GM19438 (cell line): ENCODE results near the gene U2AF1L4.

Experiments
- ATAC-seq: cut with Tn5 transposase; IDR thresholded peaks from one replicate; pipeline ENCODE4 v1.9.1; 2021; ENCODE audit warnings: low read depth; ENCODE audit not compliant: unreplicated experiment

U2AF1L4 gene

DNA sequence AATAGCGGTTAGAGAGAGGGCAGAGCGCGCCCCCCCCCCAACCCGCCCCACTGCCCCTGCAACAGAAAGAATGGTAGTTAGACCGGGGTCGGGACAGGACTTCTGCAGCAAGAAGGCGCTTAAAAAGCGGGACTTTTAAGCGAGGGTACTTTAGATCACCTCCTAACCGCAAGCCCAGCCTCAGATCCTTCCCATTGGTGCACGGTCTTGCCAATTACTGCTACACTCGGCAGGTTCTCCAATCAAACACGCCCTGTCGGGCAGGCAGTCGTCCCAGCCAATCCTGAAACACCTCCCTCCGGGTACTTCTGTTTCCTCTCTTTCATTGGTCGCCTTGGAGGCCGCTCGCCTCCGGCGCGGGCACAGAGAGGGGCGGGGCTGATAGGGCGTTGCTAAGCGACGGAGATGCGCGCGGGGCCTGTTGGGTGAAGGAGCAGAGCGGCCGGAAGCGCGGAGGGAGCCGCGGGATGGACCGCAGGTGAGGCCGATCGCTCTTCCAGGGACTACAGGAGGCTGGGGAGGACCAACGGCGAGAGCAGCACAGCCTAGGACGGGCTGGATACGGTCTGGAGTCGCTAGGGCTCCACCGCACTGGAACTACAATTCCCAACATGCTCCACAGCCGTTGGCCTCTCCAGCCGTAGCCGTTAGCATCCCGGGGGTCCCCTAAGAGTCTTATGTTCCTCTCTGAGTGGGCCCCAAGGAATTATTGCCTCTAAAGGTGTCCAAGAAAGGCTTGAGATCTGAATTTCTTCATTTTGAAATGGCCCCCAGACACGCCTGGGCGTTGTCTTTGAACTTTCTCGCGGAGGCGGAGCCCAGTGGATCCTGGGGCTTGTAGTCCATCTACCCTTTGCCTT, 12.8 kb upstream of the U2AF1L4 start, which contains the start of gene PROSER3:
Gene PROSER3, plus strand, starts transcription at position 428 of the 860 bp plus-strand sequence. Its CDS starts 40 bp downstream, at position 468.
- peak; percentile 95 for ATAC-seq

- peak; percentile 4 for ATAC-seq
These were observed 12.1 kb upstream of the U2AF1L4 start for GRCh38 chr19:35757231-35757748.

DNA sequence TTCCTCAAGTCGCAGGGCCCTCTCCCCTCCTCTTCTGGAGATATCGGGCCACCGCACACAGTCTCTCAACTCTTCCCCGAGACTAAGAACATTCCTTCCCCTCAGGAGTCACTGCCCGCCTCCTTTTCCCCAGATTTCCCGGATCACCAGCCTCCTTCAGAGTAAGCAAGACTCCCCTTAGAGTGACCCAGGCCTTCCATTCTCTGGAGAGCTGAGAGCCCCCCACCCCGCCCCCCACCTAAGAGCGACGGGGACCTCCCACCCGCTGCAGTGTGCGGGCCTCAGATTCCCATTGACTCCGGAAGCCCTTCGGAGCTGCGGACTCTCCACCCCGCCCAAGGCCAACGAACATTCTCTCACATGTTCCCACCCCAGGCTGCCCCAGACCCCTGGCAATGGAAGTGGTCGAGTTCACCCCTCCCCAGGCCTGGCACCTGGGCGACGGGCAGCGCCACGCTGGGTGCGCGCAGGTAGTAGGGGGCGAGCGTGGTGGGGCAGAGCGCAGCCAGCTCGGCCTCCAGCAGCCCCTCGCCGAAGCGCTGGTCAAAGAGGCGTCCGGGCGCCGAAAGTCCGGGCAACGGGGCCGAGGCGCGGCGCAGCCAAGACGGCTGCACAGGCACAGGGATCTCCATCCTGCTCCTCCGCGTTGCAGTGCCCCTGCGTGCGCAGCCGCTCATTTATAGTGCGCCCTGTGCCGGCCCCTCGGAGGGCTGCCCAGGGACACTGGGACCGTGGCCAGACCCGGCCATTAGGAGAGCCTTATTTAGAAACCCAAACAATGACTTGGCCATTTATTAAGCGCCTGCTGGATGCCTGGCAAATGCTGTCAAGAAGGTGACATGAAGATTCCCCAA, 11.4 kb upstream of the U2AF1L4 start, which contains the start of gene HSPB6:
Gene HSPB6, minus strand, starts transcription at position 653 of the 854 bp plus-strand sequence. Its CDS starts 21 bp downstream, at position 632.
- no peak for ATAC-seq

- no peak for ATAC-seq
These were observed 10.5 kb upstream of the U2AF1L4 start for GRCh38 chr19:35755550-35756376.

DNA sequence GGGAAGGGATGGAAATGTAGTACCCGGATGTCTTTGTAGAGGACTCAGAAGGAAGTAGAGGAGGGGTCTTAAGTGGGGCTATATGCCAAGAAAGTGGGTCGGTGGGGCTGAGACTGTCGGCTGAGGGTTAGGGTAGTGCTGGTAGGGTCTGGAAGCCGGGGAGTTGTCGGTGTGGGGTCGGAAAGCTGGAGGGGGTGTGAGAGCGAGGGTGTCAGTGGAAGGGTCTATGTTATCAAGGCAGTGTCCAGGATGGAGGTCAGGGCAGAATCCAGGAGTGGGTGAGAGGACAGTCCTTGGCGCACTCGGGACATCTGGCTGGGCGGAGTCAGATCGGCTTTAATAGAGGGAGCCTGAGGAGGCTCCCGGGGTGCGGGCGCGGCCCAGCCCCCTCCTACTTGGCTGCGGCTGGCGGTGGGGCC, 9.9 kb upstream of the U2AF1L4 start:
- no peak for ATAC-seq

GRCh38 chr19:35754370-35755130, 9.3 kb upstream of the U2AF1L4 start:
- ATAC-seq = no peak

DNA sequence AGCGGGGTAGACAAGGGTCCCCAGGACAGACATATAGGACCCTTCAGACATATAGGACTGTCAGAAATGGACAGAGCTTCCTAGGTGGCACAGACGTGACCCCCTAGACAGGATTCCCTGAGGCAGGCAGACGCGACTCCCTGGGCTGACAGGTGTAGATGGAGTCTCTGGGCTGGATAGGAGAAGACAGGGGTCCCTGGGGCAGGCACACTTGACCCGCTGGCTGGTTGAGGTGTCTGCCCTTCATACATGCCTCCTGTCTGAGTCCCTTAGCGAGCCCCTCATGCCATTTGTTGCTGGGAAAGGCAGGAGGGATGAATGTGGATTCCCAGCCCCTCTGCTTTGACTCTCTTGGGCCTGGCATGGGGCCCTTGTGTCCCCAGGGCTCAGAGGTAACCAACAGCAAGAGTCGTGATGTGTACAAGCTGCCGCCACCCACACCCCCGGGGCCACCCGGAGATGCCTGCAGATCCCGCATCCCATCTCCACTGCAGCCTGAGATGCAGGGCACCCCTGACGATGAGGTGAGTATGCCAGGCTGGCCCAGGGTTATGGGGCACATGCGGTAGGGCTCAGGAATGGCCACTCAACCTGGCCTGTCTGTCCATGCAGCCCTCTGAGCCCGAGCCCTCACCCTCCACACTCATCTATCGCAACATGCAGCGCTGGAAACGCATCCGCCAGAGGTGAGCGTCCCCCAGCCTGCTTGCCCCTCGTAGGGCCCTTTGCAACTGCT, 8.6 kb upstream of the U2AF1L4 start:
- no peak for ATAC-seq

- no peak for ATAC-seq
These were observed 7.6 kb upstream of the U2AF1L4 start for GRCh38 chr19:35752746-35753350.

DNA sequence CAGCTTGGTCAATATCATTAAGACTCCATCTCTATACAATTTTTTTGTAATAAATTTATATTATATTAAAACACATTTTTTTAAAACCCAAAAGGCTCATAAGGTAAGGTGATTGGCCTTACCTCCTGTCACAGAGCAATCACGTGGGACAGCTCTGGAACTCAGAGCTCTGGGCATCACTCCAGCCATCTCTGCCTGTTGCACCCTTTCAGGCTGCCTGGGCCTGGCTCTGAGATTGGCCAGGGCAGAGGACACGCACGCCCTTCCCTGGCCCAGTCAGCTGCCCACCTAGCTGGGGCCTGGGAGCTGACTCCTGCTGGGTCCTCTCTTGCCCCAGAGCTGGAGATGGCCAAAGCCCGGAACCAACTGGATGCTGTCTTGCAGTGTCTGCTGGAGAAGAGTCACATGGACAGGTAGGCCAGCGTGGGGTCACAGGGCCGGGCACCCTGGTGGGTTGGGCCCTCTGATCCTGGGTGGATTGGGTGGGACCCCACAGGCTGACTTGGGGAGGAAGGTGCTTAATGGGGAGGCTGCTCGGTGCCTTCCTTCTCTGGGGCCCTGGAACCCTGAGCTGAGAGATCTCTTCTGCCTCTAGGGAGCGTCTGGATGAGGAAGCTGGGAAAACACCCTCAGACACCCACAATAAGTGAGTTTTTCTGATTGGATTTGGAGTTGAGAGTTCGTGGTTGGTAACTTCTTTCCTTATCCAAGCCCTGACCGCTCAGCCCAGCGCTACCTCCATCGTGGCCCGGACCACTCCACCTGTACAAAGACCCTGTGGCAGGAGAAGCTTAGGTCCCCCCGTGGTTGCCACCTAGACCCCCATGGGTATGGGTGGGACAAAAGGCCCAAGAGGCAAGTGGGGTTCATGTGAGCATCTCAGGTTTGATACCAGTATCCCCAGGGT, 6.9 kb upstream of the U2AF1L4 start:
- ATAC-seq = no peak

DNA sequence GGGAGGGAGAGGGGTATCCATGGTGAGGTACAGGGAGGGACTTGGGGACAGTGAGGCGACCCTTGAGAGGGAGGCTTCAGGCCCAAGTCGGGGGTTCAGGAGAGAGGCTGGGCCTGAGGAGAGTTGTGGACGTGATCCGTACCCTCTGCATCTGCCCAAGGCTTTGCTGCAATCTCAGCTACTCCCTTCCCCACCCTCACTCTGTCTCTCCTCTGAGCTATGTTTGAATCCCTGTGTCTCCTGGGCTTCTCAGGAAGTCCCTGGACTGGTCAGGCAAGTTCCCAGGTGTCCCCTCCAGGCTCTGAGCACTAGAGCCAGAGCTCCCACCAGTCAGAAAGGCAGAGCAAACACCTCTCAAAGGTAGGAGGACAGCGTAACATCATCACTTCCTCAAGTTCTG, 4.9 kb upstream of the U2AF1L4 start:
- ATAC-seq = no peak

DNA sequence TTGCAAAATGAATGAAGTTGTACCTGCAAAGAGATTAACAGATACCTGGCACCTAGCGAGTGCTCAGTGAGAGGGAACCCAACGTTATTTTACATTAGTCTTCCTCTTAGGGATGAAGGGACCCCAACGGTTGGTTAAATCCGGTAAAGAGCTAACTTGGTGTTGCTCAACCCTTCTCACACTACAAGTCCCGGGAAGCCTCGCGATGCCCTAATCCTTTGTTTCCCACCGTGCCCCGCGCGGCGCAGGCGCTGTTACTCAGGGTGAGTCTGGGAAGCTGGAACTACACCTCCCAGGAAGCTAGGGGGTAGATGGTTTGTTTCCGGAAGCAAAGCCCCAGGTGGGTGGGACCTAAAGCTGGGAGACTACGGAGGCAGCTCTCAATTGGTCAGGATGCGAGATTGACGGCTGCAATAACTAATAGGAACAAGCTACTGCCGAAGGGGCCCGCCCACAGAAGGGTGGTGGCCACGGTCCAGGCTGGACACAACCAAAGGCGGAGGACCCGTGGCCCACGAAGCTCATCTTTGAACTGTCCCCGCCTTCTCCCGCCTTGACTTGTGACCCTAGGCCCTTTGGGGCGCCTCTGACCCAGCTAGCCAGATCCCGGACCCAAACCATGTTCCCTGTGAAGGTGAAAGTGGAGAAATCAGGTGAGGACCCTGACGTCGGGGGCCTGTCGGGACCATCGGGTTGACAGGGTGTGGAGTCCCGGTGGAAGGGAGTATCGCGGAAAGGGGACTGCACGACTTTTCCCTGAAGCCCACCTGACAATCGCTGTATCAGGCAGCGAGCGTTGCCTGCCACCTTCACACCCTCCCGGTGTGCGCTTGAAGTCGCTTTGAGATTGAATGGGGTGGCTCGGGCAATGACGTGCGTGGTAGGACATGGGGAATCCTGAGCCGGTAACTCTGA, 3.1 kb upstream of the U2AF1L4 start, which contains the start of gene LIN37:
Gene LIN37, plus strand, starts transcription at position 471 of the 915 bp plus-strand sequence. Its CDS starts 149 bp downstream, at position 620.
- ATAC-seq = peak; percentile 65

- ATAC-seq = no peak
These were observed 1.3 kb upstream of the U2AF1L4 start for GRCh38 chr19:35746531-35746930.

GRCh38 chr19:35746087-35746462, 857 bp upstream of the U2AF1L4 start:
- ATAC-seq = no peak

- peak; percentile 36 for ATAC-seq
These were observed 539 bp downstream of the U2AF1L4 start for GRCh38 chr19:35744430-35745327.
